GM18909 (cell line): ENCODE data around the gene GJB3.
A peak's percentile ranks its signal among the peaks of the same experiment; 100 is the strongest.
"Not testable (repeated sequence)": the region's sequence is repeated elsewhere in the genome, so short reads cannot be mapped to it uniquely, and the experiment has no call there.

Experiments
- ATAC-seq: cut with Tn5 transposase; IDR thresholded peaks from one replicate; pipeline ENCODE4 v1.9.1; 2021; ENCODE audit warnings: mild to moderate bottlenecking; ENCODE audit not compliant: unreplicated experiment, poor library complexity

The GJB3 gene

DNA sequence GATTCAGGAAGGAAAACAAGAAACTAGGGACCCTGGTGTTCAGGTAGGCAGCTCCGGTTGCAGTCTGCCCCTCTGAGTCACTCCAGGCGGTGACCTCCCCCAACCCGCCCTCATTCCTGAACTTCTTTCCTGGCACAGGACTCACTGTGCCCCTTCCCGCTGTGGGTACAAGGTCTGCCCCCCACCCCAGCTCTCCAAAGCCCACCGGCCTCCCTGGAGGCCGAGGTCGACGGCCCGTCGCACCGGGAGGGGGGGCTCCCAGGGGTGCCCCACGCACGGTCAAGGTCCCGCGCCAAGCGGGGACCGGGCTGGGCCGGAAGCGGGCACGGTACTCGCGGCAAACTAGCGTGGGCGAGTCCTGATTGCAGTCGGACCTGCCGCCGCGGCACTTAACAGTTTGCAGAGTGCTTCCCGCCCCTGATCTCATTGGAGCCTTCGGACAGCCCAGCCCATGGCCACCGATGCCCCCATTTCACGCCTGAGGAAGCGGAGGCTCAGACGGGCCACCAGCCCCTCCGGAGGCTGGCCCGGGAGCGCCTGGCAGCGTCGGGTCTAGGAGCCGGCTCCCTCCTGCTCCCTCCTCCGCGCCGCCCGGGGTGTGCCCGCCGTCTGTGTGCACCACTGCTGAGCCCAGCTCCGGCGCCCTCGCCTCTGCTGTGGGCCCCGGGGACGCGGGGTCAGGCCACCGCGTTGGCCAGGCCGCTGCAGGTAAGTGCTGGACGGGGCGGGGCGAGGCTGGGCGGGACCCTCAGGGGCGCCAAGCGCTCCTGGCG is at the start of gene GJB3:
GJB3 (plus strand) TSS at position 144 of the 773 bp plus-strand sequence. CDS start 3,549 bp downstream, outside the sequence.
- ATAC-seq = no peak

DNA sequence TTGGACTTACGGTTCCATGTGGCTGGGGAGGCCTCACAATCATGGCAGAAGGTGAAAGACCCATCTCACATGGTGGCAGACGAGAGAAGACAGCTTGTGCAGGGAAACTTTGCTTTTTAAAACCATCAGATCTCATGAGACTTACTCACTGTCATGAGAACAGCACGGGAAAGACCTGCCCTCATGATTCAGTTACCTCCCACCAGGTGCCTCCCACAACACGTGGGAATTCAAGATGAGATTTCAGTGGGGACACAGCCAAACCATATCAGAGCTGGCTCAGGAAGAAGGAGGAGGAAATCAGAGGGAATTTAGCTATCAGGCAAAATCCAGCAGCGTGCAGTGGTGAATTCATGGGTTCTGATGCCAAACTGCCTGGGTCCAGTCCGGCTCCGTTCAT is 48.2 kb upstream of the GJB3 start:
- not testable (repeated sequence) for ATAC-seq

DNA sequence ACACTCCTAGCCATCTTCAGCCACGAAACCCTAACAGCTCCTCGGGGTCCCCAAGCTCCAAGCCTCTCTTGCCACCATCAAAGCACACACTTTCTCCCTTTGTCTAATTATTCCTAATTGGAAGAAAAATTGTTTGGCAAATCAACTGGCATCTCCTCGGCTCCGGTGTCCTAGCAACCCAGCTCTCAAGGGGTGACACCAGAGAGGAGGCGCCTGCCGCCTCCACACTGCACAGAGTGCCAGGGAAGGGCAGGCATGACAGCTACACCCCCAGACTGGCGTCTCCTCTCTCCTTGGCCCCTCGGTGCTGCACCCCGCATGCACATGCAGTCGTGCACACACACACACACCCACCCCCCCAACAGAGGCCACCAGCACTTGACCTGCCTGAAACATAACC is 44.3 kb upstream of the GJB3 start:
- ATAC-seq = no peak

DNA sequence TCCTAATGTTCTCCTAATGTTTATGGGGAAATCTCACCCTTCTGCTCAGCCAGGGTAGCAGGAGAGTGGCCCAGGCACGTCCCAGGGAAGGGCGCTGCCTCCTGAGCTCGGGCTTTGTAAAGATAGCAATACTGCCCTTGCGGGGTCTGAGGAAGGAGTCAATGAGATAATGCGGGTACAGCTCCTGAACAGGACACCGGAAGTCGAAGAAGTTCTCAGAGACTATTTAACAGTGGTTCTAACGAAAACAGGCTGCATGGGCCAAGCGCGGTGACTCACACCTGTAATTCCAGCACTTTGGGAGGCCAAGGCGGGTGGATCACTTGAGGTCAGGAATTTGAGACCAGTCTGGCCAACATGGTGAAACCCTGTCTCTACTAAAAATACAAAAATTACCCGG is 43.8 kb upstream of the GJB3 start:
- ATAC-seq = not testable (repeated sequence)

DNA sequence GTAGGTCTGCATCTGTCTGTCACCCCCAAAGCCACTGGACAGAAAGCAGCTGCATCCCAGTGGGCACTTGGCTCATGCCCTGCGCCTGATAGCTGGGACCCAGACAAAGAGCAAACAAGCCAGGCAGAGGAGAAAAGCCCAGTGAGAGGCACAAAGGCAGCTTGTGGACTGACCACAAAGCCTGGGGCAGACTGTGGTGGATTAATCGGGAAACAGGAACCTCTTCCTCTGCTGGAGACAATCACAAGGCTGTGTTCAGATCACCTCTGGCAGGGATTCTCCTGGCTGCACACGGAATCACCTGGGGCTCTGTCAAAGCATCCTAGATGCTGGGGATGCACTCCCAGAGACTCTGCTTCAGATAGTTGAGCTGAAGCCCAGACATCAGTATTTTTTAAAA is 41.4 kb upstream of the GJB3 start:
- no peak for ATAC-seq

DNA sequence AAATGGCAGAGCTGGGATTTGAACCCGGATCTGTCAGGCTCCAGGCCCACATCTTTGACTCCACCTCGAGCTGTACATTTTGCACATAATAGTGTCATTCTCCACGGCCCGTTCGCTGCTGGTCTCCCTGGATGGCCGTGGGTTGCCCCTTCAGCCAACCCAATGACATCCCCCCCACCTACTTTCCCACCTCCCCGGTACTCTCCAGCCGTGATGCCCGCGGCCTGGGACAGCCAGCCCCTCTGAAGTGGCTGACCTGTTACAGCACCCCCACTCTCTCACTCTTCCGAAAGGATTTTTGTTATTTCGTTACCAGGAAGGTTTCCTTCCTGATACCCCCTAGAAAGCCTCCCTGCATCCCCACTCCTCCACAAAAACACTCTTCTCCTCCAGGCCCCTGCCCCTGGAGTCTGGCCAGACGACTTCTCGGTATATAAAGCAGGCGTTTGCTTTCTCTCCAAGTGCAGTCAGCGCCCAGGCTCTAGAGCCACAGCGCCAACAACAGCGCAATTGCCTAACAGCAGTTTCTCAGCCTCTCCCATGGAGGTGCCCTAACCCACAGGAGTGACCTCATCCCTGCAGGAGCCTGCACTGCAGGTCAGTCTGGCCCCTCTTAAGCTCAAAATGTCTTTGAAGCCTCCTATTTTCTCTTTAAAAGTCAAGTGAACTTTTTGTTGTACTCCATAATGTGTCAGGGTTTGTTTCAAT is 40.7 kb upstream of the GJB3 start:
- ATAC-seq = no peak

DNA sequence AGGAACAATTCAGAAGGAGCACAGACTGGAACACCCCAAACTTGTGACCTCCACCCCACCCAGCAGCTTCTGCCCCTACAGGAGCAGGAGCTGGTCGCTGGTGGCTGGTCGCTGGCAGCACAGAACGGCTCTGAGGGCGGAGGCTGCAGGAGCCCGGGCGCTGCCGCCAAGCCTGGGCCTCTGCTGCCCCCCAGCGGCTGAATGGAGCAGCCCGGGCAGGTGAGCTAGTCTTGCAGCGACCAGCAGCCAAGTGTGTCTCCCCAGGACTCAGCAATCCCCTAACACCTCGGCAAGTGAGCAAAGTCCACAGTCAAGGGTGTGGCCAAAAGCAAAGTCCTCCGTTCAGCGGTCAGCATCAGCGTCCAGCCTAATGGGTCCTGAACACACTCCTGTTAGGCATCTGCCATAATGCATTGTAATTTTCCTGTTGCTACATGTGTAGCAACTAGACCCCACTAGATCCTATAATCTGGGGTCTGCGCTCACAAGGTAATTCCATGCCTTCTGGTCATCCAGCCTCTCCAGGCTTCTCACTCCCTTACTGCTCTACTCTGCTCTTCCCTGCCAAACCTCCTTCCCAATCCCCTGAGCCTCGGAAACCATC is 38.2 kb upstream of the GJB3 start:
- peak; percentile 66 for ATAC-seq

DNA sequence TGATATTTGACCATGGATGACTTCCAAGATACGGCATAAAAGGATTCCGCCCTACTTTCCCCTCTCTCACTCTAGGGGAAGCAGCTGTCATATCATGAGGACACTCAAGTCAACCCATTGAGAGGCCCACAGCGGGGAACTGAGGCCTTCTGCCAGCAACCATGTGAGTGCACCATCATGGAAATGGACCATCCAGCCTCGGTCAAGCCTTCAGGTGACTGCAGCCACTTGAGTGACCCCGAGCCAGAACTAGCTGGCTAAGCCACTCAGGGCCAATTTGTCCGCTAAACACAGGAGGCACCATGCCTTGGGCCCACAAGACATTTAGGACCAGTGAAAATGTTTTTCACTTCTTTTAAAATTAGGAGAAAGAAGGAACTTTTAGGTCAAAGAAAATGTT is 37.2 kb upstream of the GJB3 start:
- ATAC-seq = no peak

DNA sequence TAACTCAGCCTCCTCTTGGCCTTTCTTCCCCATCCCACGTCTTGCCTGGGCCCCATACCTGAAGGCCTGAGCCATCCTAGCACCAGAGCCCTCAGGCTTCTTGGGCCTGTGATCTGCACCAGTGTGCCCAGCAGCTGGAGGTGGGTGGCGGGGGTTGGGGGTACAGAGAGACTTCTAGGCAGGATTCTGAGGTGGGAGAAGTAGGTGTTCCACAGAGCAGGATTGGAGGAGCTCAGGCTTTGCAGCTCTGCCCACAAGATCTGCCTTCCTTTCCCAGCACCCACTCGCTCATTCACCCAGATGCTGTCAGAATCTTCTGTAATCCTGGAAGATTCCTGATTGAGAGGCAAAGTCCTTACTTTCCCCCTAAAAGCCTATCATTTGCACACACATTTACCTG is 36.2 kb upstream of the GJB3 start:
- ATAC-seq = no peak

DNA sequence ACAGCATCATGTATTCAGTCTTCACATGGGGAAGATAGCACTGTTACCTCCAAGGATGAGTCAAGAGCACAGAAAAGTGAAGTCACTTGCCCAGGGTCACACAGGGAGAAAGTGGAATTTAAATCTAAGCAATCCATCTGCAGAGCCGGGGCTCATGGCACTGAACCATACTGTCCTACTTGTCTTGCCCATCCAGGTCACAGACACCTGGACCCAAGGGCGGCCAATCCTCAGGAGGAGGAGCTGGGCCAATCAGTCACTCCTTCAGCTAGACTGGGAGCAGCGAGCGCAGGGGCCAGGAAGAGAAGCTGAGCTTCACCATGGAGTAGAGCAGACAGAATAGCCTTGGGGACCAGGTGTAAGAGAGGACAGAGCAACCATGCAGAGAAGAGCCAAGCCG is 35.3 kb upstream of the GJB3 start:
- no peak for ATAC-seq

DNA sequence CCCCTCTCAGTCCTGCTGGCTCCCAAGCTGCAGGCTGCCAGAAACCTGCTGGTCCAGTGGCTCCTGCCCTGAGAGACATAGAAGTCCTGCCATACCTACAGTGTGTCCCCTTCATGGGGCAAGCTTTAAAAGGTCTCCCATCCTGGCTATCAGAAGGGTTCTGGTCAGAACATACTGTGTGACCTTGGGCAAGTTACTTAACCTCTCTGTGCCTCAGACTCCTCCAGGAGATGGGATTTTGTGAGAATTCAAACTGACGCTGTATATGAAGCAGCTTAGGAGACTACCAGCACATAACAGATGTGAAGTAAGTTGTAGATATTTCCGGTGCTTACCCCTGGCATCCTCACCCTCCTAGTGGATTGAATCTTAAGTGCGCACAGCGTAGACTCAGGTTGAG is 34.9 kb upstream of the GJB3 start:
- no peak for ATAC-seq

DNA sequence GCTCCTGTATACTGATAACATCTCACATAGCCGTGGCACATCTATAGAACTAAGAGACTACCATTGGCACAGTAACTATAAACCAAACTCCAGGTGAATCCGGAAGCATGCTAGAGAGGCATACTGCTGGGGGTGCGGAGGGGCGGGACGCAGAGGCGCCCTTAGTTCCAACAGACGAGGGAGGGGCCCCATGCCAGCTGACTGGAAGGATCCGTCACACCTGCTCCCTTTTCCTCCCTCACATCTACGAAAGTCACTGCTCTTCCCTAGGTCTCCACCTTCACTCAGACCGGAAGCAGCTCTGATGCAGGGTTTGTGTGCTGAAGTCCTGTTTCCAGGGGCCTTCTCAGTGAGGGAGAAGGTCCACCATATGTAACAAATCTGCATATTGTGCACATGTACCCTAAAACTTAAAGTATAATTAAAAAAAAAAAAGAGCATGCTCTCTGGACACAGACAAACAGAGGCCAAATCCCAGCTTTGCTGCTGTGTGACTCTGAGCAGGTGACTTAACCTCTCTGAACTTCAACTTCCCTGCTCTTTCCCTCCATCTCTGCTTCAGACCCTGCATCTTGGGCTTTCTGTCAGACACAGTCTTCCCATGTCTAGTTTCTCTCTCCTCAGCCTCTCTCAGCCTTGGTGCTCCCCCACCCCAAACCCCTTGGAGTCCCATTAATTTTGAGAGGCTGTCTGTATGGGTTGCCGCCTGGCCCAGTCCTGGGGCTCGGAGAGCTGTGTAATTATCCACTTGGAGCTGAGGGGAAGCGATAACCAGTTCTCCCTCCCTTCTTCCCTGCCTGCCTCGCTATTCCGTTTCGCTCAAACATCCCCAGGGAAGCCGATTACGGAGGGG is 34.0 kb upstream of the GJB3 start:
- ATAC-seq = no peak

DNA sequence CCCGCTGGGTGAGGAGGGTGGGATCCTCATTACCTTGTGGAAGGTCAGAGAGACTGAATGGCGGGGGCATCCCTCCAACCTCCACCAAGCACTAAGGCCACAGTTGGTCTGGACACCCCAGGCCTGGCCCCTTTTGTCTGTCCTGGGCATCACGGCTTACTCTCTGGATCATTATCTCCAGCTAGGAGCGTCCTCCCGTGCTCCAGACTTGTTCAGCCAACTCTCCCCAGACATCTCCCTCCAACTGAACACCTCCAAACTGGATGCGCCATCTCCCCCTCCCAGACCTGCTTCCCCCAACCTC is 33.4 kb upstream of the GJB3 start:
- no peak for ATAC-seq

DNA sequence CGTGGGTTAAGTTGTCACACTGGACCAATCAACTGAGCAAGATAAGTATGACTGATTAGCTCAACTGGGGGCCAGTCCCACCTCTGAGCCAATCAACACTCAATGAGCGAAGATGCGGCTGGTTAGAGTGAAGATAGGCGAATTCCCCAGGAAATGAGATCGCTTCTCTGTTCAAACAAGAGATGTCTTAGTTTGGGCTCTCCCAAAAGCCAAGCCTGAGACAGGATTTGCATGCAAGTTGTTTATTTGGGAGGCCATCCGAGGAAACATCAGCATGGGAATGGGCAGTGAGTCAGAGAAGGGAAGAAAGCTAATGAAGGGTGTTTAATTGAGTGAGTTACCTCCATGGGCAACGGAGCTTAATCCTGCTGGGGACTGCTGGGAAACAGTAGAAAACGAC is 31.0 kb upstream of the GJB3 start:
- ATAC-seq = no peak

DNA sequence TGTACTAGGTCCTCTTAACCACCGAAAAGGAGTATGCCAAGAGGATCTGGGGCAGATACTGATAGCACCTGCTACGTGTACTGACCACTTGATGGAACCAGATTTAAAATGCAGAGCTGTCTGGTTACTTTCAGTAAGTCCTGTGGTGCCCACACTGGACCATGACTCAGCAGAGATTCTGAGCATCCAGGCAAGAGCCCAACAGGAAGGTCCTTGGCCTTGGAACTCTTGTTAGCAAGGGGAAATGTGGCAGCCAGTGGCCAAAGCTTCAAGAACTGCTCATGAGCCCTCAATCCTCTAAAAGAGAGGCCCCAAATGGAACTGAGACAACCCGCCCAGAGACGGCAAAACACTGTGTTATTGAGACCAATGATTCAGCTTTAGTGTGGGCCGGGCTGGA is 30.4 kb upstream of the GJB3 start:
- no peak for ATAC-seq

DNA sequence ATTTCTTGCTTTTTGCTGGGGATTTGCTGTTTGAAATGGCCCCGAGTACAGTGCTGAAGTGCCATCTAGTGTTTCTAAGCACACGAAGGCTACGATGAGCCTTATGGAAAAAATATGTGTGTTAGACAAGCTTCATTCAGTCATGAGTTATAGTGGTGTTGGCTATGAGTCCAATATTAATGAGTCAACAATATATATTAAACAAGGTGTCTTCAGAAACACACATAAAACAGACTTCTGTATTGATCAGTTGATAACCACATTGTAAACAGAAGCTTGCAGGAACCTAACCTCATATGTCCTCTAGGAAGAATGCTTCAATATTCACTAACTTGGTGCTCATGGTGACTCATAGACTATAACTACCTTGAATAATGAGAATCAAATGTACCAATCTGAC is 27.9 kb upstream of the GJB3 start:
- ATAC-seq = no peak

DNA sequence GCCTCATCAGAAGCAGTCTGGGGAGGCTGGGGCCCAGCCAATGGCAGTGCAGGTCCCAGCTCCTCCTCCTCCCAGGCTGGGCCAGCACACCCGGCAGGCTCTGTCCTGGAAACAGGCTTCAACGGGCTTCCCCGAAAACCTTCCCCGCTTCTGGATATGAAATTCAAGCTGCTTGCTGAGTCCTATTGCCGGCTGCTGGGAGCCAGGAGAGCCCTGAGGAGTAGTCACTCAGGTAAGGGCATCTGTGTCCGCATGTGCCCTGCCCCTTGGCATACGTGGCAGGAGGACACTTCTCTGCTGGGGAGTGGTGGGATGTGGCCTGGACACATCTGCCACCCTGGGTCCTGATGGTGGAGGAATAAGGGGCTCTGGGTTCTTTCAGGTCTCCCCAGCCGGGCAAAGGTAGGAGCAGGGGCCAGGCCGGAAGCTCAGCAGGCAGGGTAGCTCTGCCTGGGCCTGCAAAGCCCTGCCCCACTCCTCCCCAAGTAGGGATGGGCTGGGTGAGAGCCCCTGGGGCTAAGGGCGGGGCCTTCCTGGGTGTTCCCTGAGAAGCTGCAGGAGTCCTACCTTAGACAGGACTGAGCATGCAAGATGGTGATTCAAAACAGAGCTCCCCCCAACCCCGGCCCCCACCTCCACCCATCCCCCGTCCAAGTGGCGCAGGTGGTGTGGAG is 25.9 kb upstream of the GJB3 start, which contains the start of gene GJB5:
GJB5 (plus strand) TSS at position 84 of the 674 bp plus-strand sequence. CDS start 2,284 bp downstream, outside the sequence.
- ATAC-seq = no peak

DNA sequence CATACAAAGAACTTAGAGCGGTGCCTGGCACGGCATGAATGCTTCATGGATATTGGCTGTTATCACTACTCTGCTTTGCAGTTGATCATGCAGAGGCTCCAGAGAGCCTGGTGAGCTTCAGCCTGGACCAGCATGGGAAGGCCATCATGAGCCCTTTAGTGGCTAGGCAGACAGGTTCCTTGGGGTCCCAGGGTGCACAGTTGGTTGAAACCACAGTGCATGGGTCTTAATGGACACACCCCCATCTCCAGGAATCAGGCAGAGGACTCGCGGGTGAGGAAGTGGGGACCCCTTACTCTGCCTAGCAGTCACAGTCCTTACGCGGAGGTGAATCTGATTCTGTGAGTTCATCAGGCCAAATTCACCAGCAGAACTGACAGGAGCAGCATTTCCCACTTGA is 25.1 kb upstream of the GJB3 start:
- no peak for ATAC-seq

DNA sequence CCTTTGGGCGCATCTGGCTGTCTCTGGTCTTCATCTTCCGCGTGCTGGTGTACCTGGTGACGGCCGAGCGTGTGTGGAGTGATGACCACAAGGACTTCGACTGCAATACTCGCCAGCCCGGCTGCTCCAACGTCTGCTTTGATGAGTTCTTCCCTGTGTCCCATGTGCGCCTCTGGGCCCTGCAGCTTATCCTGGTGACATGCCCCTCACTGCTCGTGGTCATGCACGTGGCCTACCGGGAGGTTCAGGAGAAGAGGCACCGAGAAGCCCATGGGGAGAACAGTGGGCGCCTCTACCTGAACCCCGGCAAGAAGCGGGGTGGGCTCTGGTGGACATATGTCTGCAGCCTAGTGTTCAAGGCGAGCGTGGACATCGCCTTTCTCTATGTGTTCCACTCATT is 23.6 kb upstream of the GJB3 start:
- ATAC-seq = no peak

DNA sequence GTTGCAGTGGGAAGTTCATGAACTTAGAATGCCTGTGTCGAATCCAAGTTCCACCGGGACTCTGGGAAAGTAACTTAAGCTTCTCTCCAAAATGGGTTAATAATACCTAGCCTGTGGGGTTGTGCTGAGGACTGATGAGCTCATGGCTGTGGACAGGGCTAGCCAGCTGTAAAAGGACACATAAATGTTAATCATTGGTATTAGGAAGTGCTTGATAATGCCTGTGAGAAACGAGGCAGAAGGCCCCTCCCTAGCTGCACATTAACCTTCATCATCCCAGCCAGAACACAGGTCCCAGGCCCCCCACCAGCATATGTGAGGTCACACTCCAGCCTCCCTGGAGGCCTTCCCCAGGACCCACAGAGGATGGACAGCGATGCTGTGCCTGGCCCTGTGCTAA is 22.3 kb upstream of the GJB3 start:
- no peak for ATAC-seq
